HepG2 (cell line): ENCODE data around the gene ZNF644. TPM values are rescaled to one million over a fixed set of nuclear protein-coding genes. Genes with fewer than 3 reads are reported as not detected.

Source experiments
- ATAC-seq: fragments of 200-7000 bp; cut with Tn5 transposase; 3 replicates; pipeline ENCODE4 v1.9.1; 2020; ENCODE audit warnings: mild to moderate bottlenecking, moderate library complexity
- BruUV-seq: library from RNA; stranded (reverse); fragments of 400-500 nt; replicated peaks from 2 replicates; lab custom pipeline; 2021; lab: Mats Ljungman, UMichigan
- CTCF ChIA-PET: fragments of 300-600 bp; formaldehyde crosslinking; extraction: SDS; loops from one replicate; lab custom pipeline; 2021; ENCODE audit warnings: low total read pairs, inconsistent platforms, low intra/inter-chr PET ratio; lab: Yijun Ruan, JAX
- POLR2A ChIA-PET: fragments of 350-600 bp; sonication (Branson Sonifier 250); formaldehyde crosslinking; loops from one replicate; lab custom pipeline; 2020; ENCODE audit warnings: antibody characterized with exemption, inconsistent platforms; lab: Yijun Ruan, JAX
- DNase-seq: peaks from one replicate; pipeline ENCODE4 v3.0.0-alpha.2; 2015; ENCODE audit warnings: low spot score
- FAIRE-seq: peaks from 3 replicates; lab custom pipeline; 2011; peaks lifted over from hg19 to GRCh38; lab: Jason Lieb, UNC
- H2AFZ ChIP-seq: one replicate; pipeline ENCODE4 v1.6.1; 2011; ENCODE audit warnings: low read length, inconsistent platforms
- H3K27ac ChIP-seq: fragments of 300-600 bp; 3 replicates; pipeline ENCODE4 v1.8.0; 2011; ENCODE audit warnings: mixed run types, mild to moderate bottlenecking, mixed read lengths, low read length, inconsistent platforms; ENCODE audit not compliant: insufficient read depth; ENCODE audit errors: extremely low read length
- H3K27me3 ChIP-seq, 2 experiments: fragments of 200-600 bp in 1 of 2; 2 replicates in 1 of 2; 3 replicates in 1 of 2; pipeline versions ENCODE4 v1.6.0 to v1.8.0; 2011; ENCODE audit warnings: low read length in 2 of 2, mild to moderate bottlenecking in 2 of 2, moderate library complexity in 2 of 2, inconsistent platforms in 1 of 2; ENCODE audit not compliant: insufficient read depth in 2 of 2, control insufficient read depth in 1 of 2
- H3K36me3 ChIP-seq, 2 experiments: fragments of 200-600 bp in 1 of 2; replicated peaks in 1 of 2; 2 replicates in 1 of 2; 3 replicates in 1 of 2; pipeline versions ENCODE4 v1.5.1 to v1.8.0; 2011; ENCODE audit warnings: low read length in 2 of 2, inconsistent platforms in 1 of 2; ENCODE audit not compliant: insufficient read depth in 2 of 2, control insufficient read depth in 1 of 2
- H3K4me1 ChIP-seq: 2 replicates; pipeline ENCODE4 v1.5.1; 2012; ENCODE audit warnings: low read length, inconsistent platforms; ENCODE audit not compliant: insufficient read depth
- H3K4me2 ChIP-seq: 2 replicates; pipeline ENCODE4 v1.6.0; 2011; ENCODE audit warnings: low read depth, low read length, inconsistent platforms
- H3K4me3 ChIP-seq, 3 experiments: fragments of 200-600 bp in 1 of 3; sonication (generic), shearing (Covaris generic) in 1 of 3; replicated peaks in 1 of 3; 2 replicates each; pipeline ENCODE4 v1.5.1; 2011 to 2016; ENCODE audit warnings: low read length in 3 of 3, inconsistent platforms in 2 of 3, low read depth in 2 of 3, mild to moderate bottlenecking in 2 of 3, control low read depth in 1 of 3, mixed read lengths in 1 of 3; ENCODE audit not compliant: insufficient read depth in 1 of 3
- H3K79me2 ChIP-seq: one replicate; pipeline ENCODE4 v1.6.1; 2011; ENCODE audit warnings: low read length, inconsistent platforms; ENCODE audit not compliant: insufficient read depth
- H3K9ac ChIP-seq: 2 replicates; pipeline ENCODE4 v1.6.0; 2011; ENCODE audit warnings: mild to moderate bottlenecking, low read depth, low read length, inconsistent platforms; ENCODE audit not compliant: insufficient read depth
- H3K9me3 ChIP-seq: 2 replicates; pipeline ENCODE4 v1.5.1; 2012; ENCODE audit warnings: mild to moderate bottlenecking, low read length
- H4K20me1 ChIP-seq: 2 replicates; pipeline ENCODE4 v1.6.0; 2011; ENCODE audit warnings: inconsistent platforms, mild to moderate bottlenecking, low read length, moderate library complexity; ENCODE audit not compliant: insufficient read depth
- HOXA3 ChIP-seq: sonication (generic); formaldehyde crosslinking; IDR thresholded peaks from 2 replicates; pipeline ENCODE4 v1.5.0; 2020; ENCODE audit warnings: missing genetic modification reagents
- PCBP2 ChIP-seq: fragments of 200-400 bp; formaldehyde crosslinking; optimal IDR thresholded peaks from 2 replicates; pipeline ENCODE3; 2018; ENCODE audit warnings: low read length, low read depth; ENCODE audit not compliant: poor library complexity, severe bottlenecking
- TEAD3 ChIP-seq: optimal IDR thresholded peaks from 2 replicates; pipeline ENCODE3; 2016; ENCODE audit warnings: borderline replicate concordance
- ZMYM2 ChIP-seq: sonication (generic); formaldehyde crosslinking; IDR thresholded peaks from 2 replicates; pipeline ENCODE4 v1.8.0; 2022; ENCODE audit warnings: mild to moderate bottlenecking, missing genetic modification reagents
- ZNF234 ChIP-seq: sonication (generic); formaldehyde crosslinking; conservative IDR thresholded peaks from 2 replicates; pipeline ENCODE4 v1.5.1; 2020; ENCODE audit warnings: mild to moderate bottlenecking, missing genetic modification reagents
- ZNF282 ChIP-seq: fragments of 450-650 bp; IDR thresholded peaks from 2 replicates; pipeline ENCODE4 v1.6.1; 2018; ENCODE audit not compliant: partially characterized antibody
- ZNF367 ChIP-seq: sonication (generic); formaldehyde crosslinking; IDR thresholded peaks from 2 replicates; pipeline ENCODE4 v1.4.0; 2020; ENCODE audit warnings: missing genetic modification reagents, borderline replicate concordance
- ZNF543 ChIP-seq: sonication (generic); formaldehyde crosslinking; IDR thresholded peaks from 2 replicates; pipeline ENCODE4 v1.4.0; 2020; ENCODE audit warnings: mild to moderate bottlenecking, missing genetic modification reagents
- ZNF572 ChIP-seq: sonication (generic); formaldehyde crosslinking; IDR thresholded peaks from 2 replicates; pipeline ENCODE4 v1.5.1; 2020; ENCODE audit warnings: mild to moderate bottlenecking, missing genetic modification reagents
- ZNF7 ChIP-seq: IDR thresholded peaks from 2 replicates; pipeline ENCODE4 v1.6.1; 2016; ENCODE audit warnings: missing biosample characterization, missing genetic modification reagents
- WGBS: methylation state at CpG from one replicate; pipeline ENCODE4 v1.1.6; 2017; ENCODE audit warnings: low lambda C conversion rate; 5-methylcytosine and 5-hydroxymethylcytosine counted together
- in situ Hi-C: cut with HindIII; loops from 2 replicates; pipeline ENCODE4 v1.10.0; 2017; ENCODE audit warnings: low pct_unique_long_range_greater_than_20kb; ENCODE audit not compliant: extremely low pct_ligation_motif_present
- intact Hi-C: fragments of 100-400 bp; cut with micrococcal nuclease; formaldehyde crosslinking; loops from one replicate; pipeline ENCODE4 v1.10.0; 2022; ENCODE audit not compliant: unreplicated experiment
- polyA plus RNA-seq, 8 experiments: library from polyadenylated mRNA; depleted of rRNA in 3 of 8; stranded (reverse) in 7 of 8; unstranded in 1 of 8; fragments of >200 nt; fragmentation: Illumina TruSeq in 4 of 8; extraction: Trizol in 4 of 8; gene quantifications; 2 replicates each; pipeline versions ENCODE4 v1.2.1 to v1.2.3, GENCODE V29; 2011 to 2016; ENCODE audit warnings: low read depth in 4 of 8, missing spikeins in 1 of 8, mixed read lengths in 1 of 8; ENCODE audit not compliant: insufficient read depth in 1 of 8
- total RNA-seq, 5 experiments: library from RNA; depleted of rRNA; stranded (reverse); fragments of >200 nt; fragmentation: Illumina TruSeq; extraction: Trizol; gene quantifications; 2 replicates each; pipeline ENCODE4 v1.2.3, GENCODE V29; 2016; ENCODE audit warnings: low read depth in 1 of 5
- TF ChIP-seq, protein P1 (sequence below): sonication (generic); formaldehyde crosslinking; IDR thresholded peaks from 2 replicates; pipeline ENCODE4 v1.9.0; 2022; ENCODE audit warnings: low read depth, missing genetic modification reagents
- TF ChIP-seq, protein P2 (sequence below): sonication (generic); formaldehyde crosslinking; IDR thresholded peaks from 2 replicates; pipeline ENCODE4 v1.8.0; 2022; ENCODE audit warnings: missing genetic modification reagents, mild to moderate bottlenecking, moderate library complexity, borderline replicate concordance
- TF ChIP-seq, protein P3 (sequence below): IDR thresholded peaks from 2 replicates; pipeline ENCODE4 v1.6.1; 2016
- TF ChIP-seq, protein P4 (sequence below), 2 experiments: fragments of 450-650 bp in 1 of 2; sonication (generic) in 1 of 2; formaldehyde crosslinking; IDR thresholded peaks; 2 replicates each; pipeline versions ENCODE4 v1.5.0 to v1.8.0; 2020 to 2022; ENCODE audit warnings: mild to moderate bottlenecking in 1 of 2, missing genetic modification reagents in 1 of 2

ZNF644 gene
- total and polyA plus RNA-seq, 2 of the 13 experiments (the other 11 are each of a cell fraction or from before 2014, with no cell fraction given): 17.7 to 51.7 TPM

DNA sequence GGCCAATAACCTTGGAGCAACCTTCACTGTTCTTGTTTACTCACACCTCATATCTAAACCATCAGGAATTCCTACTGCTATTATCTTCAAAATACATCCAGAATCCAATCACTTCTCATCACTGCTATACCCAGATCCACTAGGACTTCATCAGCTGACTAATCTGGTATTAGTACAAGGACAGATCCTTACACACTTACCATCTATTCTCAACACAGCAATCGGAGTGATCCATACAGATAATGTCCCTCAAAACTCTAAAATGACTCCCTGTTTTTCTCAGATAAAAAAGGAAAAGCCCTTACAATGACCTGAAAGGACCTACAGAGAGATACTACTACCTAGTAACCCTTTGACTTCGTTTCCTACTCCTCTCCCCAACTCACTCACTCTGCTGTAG lies 70.8 kb downstream of the ZNF644 start:
- 92% methylated on average over 2 of the region's 2 CpGs for WGBS
- Histone ChIP-seq H3K27ac (no peak overlapping the region), H4K20me1 (peaks cover 46% of the 10 kb centered on the region), H3K4me2 (no peak overlapping the region), H3K27me3 (no peaks in the 10 kb centered on the region), H3K9me3 (no peaks in the 10 kb centered on the region), H3K4me3 (no peak overlapping the region), H3K36me3 (peaks cover 2 to 5% of the 10 kb centered on the region in 2 experiments; a peak in 1 of 5 replicates), H3K9ac (no peak overlapping the region), H3K79me2 (peaks cover 80% of the 10 kb centered on the region), H2AFZ (no peak overlapping the region), H3K4me1 (no peaks in the 10 kb centered on the region)
- intact Hi-C loops (no loop called here), in situ Hi-C loops (no loop called here)
- TF ChIP-seq HOXA3 (CRISPR knock-in tag): no peak
- FAIRE-seq (no peak), ATAC-seq (no peak), DNase-seq (no peak)
- CTCF ChIA-PET: no interaction called here
- no TSS peak for BruUV-seq
- POLR2A ChIA-PET: no interaction called here

DNA sequence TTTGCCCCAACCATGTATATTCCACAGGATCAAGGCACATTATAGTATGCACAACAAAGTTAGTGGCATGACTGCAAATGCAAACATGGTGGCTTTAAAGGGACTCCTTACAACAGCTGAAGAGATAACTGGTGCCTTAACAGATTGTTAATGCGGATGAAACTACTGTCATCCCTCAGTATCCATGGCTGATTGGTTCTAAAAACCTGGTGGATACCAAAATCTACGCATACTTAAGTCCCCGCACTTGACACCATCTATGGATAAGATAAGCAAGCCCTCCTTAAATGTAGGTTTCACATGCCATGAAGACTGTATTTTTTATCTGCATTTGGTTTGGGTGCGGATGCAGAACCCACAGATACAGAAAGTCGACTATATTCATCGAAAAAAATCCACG lies 73.5 kb downstream of the ZNF644 start:
- ChIA-PET CTCF (no interaction called here), POLR2A (no interaction called here)
- TF ChIP-seq, protein P1, sequence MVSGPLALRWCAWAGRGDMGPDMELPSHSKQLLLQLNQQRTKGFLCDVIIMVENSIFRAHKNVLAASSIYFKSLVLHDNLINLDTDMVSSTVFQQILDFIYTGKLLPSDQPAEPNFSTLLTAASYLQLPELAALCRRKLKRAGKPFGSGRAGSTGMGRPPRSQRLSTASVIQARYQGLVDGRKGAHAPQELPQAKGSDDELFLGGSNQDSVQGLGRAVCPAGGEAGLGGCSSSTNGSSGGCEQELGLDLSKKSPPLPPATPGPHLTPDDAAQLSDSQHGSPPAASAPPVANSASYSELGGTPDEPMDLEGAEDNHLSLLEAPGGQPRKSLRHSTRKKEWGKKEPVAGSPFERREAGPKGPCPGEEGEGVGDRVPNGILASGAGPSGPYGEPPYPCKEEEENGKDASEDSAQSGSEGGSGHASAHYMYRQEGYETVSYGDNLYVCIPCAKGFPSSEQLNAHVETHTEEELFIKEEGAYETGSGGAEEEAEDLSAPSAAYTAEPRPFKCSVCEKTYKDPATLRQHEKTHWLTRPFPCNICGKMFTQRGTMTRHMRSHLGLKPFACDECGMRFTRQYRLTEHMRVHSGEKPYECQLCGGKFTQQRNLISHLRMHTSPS (CRISPR knock-in tag): no peak
- TF ChIP-seq ZNF572 (CRISPR knock-in tag) (no peak), TEAD3 (CRISPR knock-in tag) (no peak), ZNF367 (CRISPR knock-in tag) (no peak), PCBP2 (no peak), ZNF7 (CRISPR knock-in tag) (no peak), ZNF543 (no peak), ZNF282 (no peak), ZMYM2 (CRISPR knock-in tag) (no peak), ZNF234 (CRISPR knock-in tag) (no peak)
- TF ChIP-seq, protein P2, sequence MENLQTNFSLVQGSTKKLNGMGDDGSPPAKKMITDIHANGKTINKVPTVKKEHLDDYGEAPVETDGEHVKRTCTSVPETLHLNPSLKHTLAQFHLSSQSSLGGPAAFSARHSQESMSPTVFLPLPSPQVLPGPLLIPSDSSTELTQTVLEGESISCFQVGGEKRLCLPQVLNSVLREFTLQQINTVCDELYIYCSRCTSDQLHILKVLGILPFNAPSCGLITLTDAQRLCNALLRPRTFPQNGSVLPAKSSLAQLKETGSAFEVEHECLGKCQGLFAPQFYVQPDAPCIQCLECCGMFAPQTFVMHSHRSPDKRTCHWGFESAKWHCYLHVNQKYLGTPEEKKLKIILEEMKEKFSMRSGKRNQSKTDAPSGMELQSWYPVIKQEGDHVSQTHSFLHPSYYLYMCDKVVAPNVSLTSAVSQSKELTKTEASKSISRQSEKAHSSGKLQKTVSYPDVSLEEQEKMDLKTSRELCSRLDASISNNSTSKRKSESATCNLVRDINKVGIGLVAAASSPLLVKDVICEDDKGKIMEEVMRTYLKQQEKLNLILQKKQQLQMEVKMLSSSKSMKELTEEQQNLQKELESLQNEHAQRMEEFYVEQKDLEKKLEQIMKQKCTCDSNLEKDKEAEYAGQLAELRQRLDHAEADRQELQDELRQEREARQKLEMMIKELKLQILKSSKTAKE: no peak
- TF ChIP-seq, protein P3, sequence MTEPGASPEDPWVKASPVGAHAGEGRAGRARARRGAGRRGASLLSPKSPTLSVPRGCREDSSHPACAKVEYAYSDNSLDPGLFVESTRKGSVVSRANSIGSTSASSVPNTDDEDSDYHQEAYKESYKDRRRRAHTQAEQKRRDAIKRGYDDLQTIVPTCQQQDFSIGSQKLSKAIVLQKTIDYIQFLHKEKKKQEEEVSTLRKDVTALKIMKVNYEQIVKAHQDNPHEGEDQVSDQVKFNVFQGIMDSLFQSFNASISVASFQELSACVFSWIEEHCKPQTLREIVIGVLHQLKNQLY (CRISPR knock-in tag): no peak
- TF ChIP-seq, protein P4, sequence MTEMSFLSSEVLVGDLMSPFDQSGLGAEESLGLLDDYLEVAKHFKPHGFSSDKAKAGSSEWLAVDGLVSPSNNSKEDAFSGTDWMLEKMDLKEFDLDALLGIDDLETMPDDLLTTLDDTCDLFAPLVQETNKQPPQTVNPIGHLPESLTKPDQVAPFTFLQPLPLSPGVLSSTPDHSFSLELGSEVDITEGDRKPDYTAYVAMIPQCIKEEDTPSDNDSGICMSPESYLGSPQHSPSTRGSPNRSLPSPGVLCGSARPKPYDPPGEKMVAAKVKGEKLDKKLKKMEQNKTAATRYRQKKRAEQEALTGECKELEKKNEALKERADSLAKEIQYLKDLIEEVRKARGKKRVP (CRISPR knock-in tag; IDR thresholded peaks at IDR 0.05): no peak
- no peak overlapping the region for H3K4me2 ChIP-seq
- H3K36me3 ChIP-seq: peaks cover 2 to 7% of the 10 kb centered on the region in 2 experiments; a peak in 2 of 5 replicates
- DNase-seq: no peak
- H3K9ac ChIP-seq: no peak overlapping the region
- H3K79me2 ChIP-seq: peaks cover 73% of the 10 kb centered on the region
- H3K4me3 ChIP-seq: no peak overlapping the region
- no peaks in the 10 kb centered on the region for H3K9me3 ChIP-seq
- peaks cover 44% of the 10 kb centered on the region for H4K20me1 ChIP-seq
- no peaks in the 10 kb centered on the region for H3K4me1 ChIP-seq
- ATAC-seq: no peak
- intact Hi-C loops: no loop called here
- BruUV-seq: no TSS peak
- FAIRE-seq: no peak
- no peak overlapping the region for H2AFZ ChIP-seq
- in situ Hi-C loops: no loop called here
- 94% methylated on average over 7 of the region's 7 CpGs for WGBS
- no peak overlapping the region for H3K27ac ChIP-seq
- H3K27me3 ChIP-seq: no peaks in the 10 kb centered on the region
